Activated CD4-positive, alpha-beta T cell treated with anti-CD3 and anti-CD28 coated beads, Interleukin-2, Interleukin-6, amounts not matched to agents 100 ng/mL and 50 ng/mL, durations not matched to agents 16 hours and 8 hours (primary cell): ENCODE measurements around the gene SLC25A13.

Experiments used
- DNase-seq: peaks from one replicate; pipeline ENCODE4 v3.0.0-alpha.2; 2020

Gene SLC25A13

GRCh38 chr7:96237040-96237439 lies 84.9 kb downstream of the SLC25A13 start:
- no peak for DNase-seq

GRCh38 chr7:96236198-96237039 lies 85.5 kb downstream of the SLC25A13 start:
- DNase-seq: no peak

- no peak for DNase-seq
Observed at GRCh38 chr7:96235281-96235680, 86.6 kb downstream of the SLC25A13 start.

- DNase-seq: no peak
Observed at GRCh38 chr7:96233528-96234154, 88.3 kb downstream of the SLC25A13 start.

GRCh38 chr7:96233084-96233483 lies 88.8 kb downstream of the SLC25A13 start:
- DNase-seq: no peak

GRCh38 chr7:96228760-96229159 lies 93.1 kb downstream of the SLC25A13 start:
- DNase-seq: no peak

- no peak for DNase-seq
Observed at GRCh38 chr7:96225251-96225650, 96.6 kb downstream of the SLC25A13 start.

- DNase-seq: no peak
Observed at GRCh38 chr7:96224685-96225084, 97.2 kb downstream of the SLC25A13 start.

- DNase-seq: no peak
Observed at GRCh38 chr7:96224073-96224472, 97.8 kb downstream of the SLC25A13 start.

GRCh38 chr7:96221888-96222287 lies 100.0 kb downstream of the SLC25A13 start:
- DNase-seq: no peak

- no peak for DNase-seq
Observed at GRCh38 chr7:96219378-96220130, 102.3 kb downstream of the SLC25A13 start.

- no peak for DNase-seq
Observed at GRCh38 chr7:96218664-96219243, 103.1 kb downstream of the SLC25A13 start.

- DNase-seq: no peak
Observed at GRCh38 chr7:96217147-96217546, 104.8 kb downstream of the SLC25A13 start.

- no peak for DNase-seq
Observed at GRCh38 chr7:96216373-96216772, 105.5 kb downstream of the SLC25A13 start.

- DNase-seq: no peak
Observed at GRCh38 chr7:96212474-96212873, 109.4 kb downstream of the SLC25A13 start.

GRCh38 chr7:96211954-96212353 lies 109.9 kb downstream of the SLC25A13 start:
- DNase-seq: no peak

GRCh38 chr7:96205665-96206064 lies 116.2 kb downstream of the SLC25A13 start:
- no peak for DNase-seq

- no peak for DNase-seq
Observed at GRCh38 chr7:96204601-96205000, 117.3 kb downstream of the SLC25A13 start.

- no peak for DNase-seq
Observed at GRCh38 chr7:96203786-96204185, 118.1 kb downstream of the SLC25A13 start.

- DNase-seq: no peak
Observed at GRCh38 chr7:96202102-96202501, 119.8 kb downstream of the SLC25A13 start.

- DNase-seq: no peak
Observed at GRCh38 chr7:96200740-96201139, 121.2 kb downstream of the SLC25A13 start.

- DNase-seq: no peak
Observed at GRCh38 chr7:96199421-96199820, 122.5 kb downstream of the SLC25A13 start.

GRCh38 chr7:96198047-96198636 lies 123.8 kb downstream of the SLC25A13 start:
- no peak for DNase-seq
